HG02852 (cell line): ENCODE measurements around the gene ATP6V1B1.

Source experiments
- ATAC-seq: cut with Tn5 transposase; IDR thresholded peaks from one replicate; pipeline ENCODE4 v1.9.1; 2021; ENCODE audit warnings: mild to moderate bottlenecking, moderate library complexity; ENCODE audit not compliant: unreplicated experiment

ATP6V1B1 gene

DNA sequence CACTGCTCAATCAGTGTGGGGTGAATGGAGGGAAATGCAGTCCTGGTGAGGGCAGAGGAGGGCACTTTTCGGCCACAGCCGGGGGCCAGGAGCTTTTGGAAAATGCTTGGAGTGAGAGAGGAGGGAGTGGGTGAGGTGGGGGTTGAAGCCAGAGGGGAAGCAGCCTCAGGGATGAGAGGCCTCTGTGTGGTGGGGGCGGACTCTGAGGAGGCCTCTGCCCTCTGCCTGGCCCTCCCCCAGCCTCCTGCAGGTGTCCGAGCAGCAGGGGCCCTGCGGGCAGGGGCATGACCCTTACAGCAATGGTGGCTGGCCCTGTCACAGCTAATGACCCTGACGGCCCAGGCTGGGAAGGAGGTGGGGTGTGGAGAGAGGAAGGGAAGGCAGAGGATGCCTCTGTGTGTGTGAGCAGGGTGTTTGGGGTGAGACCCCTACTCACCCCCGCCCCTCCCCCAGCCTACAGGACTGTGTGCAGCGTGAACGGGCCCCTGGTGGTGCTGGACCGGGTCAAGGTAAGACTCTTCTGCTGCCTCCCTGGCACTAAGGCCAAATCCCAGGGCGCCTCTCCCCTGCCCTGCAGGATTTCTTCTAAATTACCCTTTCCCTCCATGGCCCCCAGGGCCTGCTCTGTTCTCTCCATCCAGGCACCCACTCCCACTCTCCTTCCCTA is 7.6 kb downstream of the ATP6V1B1 start:
- no peak for ATAC-seq

DNA sequence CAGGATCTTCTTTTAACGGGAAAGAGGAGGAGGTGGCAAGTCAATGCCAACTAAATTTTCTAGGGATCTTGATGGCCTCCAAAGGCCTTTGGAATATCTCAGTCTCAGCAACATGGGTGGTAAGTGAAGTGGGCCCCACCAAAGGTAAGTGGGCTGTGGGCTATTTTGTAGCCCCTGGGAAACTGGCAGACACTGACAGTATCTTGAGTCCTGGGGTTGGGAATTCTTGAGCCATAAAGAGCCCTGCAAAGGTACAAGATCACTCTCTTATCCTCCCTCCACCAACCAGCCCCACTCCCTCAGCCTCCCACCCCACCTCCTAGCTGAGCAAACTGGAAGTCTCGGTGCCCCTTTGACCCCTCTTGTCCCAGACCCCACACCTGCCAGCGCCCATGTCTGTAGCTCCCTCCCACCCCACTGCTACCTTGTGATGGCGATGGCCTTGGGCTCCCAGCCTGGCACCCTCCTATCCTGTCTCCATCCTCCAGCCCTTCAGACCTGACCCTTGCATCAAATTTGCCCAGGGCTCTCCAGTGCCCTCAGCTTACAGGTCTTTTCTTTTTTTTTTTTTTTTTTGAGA is 8.5 kb downstream of the ATP6V1B1 start:
- ATAC-seq, result no peak

DNA sequence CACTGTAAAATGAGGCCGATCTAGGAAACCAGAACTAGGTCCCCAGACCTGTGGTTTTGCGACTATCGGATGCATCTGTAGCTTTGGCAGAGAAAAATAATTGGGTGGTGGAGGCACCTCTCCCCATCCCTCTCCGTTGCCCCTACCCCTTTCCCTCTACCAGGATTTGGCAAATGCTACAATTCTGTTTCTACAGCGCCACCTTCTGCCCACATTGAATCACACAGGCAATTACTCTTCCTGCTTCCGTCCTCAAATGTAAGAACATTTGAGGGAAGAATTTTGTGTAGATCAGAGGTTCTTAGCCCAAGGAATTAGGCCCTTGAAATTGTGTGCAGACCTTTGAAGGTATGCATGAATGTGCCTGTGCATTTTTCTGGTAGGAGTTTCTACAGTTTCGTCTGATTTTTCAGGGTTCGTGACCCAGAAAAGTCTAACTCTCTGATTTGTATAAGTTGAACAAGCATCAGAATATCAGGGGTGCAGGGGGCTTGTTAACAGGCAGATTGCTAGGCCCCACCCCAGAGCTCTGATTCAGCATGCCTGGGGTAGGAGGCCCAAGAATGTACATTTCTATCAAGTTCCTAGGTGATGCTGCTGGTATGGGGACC is 11.2 kb downstream of the ATP6V1B1 start:
- no peak for ATAC-seq

DNA sequence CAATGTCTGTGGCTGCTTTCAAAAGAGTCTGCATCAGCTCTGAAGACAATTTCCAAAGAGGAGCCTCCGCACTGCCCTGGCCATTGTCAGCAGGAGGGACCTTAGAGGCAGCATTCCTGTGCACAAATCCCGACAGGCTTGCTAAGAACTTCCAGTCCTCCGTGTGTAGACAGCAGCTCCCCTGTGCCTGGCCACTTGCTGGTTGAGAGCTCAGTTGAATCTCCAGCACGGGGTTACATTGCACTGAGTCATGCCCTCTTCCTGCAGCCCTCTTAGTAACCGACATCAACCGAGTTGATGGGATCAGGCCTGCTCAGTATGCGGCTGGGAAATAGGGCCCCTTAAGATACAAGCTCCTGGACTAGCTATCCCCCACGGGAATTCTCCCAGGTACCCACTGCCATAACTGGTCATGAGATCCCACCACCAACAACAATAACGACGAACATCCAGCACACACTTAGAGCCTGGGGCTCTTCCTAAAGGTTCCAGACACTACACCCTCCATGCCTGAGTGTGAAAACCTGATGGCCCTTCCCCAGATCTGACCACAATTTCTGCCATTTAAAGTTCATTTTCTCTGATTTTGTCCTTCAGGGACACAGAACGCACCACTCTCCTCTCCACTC is 12.0 kb downstream of the ATP6V1B1 start:
- no peak for ATAC-seq

DNA sequence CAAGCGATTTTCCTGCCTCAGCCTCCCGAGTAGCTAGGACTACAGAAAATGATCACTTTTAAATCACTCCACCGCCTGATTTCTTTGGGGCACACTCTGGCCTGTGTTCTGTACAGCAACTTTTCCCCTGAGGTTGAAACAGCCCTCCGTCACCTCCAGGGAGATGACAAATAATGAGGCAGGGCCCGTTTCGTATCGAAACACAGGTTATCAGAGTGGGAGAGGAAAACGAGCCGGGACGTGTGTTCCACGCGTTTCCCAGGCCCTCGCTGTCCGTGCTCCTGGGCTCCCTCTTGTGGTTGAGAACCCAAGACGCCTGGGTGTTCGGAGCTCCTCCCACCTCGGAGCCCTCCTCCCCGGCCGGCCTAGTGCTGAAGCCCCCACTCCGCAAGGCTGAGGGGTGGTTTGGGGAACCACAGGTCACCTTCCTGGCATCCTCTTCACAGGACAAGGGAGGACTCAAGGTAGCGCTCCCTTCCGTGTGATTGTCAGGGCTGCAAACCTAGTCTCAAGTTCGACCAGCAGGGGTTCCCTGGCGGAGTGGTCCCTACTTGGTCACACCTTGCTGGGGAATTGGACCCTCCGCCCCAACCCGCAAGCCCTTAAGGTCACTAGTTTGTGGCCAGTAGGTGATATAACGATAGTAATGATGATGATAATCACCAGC is 12.8 kb downstream of the ATP6V1B1 start:
- peak; percentile 82 for ATAC-seq

DNA sequence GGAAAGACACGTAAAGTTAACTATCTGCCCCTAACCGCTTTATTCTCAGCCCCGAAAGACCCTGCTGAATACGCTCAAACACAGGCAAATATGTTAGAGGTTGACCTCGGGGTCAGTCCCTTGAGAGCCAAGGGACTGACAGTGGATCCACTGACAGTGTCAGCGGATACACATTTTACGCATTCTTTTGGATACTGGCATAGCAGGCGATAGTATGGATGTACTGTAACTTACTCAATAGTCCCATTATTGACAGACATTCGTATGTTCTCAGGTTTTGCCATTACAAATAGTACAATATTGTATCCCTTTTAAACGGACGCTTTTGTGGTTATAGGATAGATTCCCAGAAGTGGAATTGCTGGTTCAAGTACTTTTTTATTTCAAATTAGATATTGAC is 13.4 kb downstream of the ATP6V1B1 start:
- no peak for ATAC-seq

DNA sequence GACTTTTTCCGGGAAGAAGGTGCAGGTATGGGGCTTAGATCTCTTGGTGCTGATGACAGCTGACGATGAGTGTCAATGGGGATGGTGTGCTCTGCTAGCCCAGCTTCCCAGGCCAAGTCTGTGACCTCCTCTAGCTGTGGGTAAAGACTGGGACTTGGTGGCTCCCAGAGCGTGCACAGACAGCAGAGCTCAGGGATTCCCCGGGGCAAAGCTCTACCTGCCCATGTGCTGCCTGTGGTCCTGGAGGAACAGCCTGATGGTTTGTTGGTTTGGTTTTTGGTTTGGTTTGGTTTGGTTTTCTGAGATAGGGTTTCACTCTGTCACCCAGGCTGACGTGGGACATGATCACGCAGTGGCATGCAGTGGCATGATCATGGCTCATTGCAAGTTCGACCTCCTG is 19.2 kb downstream of the ATP6V1B1 start:
- no peak for ATAC-seq

DNA sequence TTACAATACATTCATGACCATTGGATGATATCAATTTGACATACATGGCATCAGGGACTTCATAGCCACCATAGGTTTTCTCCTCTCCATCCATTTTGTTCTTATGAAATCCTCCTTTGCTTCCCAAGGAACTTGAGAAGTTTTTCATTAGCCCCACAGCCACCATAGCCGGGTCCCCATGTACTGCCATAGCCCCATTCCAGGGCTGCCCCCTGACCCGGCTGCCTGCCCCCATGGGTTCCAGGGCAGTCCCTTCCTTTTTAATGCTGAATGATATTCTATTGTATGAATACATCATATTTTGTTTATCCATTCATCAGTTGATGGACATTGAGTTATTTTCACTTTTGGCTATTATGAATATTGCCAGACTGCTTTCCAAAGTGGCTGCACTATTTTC is 20.4 kb downstream of the ATP6V1B1 start:
- ATAC-seq, result no peak

DNA sequence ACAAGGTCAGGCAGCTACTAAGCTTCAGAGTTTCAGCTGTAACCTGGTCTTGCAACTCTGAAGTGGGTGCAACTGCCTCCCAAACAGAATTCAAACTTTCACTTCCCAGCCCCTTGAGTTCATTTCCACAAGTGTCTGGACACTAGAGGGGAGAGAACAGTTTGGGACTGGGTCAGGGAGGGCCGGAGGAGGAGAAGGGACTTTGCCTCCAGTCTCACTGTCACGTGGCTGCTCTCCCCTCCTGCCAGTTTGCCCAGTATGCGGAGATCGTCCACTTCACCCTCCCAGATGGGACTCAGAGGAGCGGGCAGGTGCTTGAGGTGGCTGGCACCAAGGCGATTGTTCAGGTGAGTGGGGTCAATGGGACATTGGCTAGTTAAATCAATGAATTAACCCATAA is 22.1 kb downstream of the ATP6V1B1 start:
- ATAC-seq, result no peak

DNA sequence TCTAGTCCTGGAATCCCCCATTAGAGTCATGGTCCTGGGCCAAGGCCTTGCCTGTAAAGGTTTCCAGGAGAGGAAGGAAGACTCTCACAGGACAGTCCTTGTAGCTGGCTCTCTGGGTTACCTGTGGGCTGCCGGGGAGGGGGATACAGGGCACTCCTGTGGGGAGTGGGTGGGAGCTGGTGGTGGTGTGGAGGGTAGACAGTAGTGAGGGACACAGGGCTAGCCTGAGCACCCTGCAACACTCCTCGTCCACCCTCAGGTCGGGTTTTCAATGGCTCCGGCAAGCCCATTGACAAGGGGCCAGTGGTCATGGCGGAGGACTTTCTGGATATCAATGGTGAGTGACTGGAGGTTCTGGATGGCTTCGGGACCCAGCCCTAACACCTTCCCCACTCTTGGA is 23.1 kb downstream of the ATP6V1B1 start:
- ATAC-seq, result no peak

DNA sequence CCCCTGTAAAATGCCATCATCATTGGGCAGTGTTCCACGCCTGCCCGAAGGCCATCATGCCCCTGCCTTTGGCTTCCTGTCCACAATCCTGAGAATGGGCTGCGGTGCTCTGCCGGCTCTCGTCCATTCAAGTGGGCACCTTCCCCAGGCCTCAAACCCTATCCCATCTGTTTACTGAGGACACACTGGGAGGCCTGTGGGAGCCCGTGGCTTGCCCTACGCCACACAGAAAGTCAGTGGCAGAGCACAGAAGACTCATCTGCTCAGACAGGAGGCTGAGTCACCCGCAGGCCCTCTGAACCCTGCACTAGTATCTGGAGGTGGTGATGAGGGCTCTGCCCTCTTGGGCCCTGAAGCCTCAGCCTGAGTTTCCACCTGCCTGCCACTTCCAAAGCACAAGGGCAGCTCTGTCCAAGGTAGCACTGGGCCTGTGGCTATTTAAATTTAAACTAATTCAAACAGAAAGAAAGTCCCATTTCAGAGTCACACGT is 23.6 kb downstream of the ATP6V1B1 start:
- no peak for ATAC-seq

DNA sequence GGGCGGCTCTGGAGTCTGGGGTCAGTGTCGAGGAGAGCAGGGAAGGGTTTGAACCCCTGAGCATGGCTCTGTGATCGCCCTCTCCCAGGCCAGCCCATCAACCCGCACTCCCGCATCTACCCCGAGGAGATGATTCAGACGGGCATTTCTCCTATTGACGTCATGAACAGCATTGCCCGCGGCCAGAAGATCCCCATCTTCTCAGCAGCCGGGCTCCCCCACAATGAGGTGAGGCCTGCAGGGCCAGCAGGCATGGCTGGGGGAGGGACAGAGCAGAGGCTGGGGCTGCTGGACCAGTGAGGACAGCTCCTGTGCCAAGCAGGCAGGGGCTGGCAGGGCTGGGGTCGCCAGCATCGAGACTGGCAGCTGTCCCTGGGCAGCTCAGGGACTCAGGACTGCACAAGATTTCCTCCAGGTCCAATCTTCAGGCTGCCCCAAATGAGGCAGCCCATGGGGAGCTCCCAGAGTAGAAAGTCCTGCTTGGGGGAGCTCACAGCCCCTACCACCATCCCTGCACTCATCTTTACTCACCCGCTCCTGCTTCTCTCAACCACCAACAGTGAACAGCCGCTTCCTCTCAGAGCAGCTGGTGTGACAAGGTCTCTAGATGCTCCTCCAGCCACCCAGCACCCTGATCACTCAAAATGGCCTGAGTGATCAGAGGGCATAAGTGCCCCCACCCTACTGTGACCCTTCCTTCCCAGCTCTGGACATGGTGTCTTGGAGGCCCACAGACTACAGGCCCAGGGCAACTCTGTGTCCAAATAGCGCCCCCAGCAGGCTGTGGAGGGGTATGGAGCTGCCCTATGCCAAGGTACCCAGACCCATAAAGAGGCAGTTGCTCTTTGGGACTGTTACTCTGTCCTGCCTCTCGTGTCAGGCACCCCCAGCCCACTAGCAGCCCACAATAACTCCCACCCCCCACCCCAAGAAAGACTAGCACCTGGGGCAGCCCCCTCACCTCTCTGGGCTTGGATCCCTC is 24.4 kb downstream of the ATP6V1B1 start:
- no peak for ATAC-seq

DNA sequence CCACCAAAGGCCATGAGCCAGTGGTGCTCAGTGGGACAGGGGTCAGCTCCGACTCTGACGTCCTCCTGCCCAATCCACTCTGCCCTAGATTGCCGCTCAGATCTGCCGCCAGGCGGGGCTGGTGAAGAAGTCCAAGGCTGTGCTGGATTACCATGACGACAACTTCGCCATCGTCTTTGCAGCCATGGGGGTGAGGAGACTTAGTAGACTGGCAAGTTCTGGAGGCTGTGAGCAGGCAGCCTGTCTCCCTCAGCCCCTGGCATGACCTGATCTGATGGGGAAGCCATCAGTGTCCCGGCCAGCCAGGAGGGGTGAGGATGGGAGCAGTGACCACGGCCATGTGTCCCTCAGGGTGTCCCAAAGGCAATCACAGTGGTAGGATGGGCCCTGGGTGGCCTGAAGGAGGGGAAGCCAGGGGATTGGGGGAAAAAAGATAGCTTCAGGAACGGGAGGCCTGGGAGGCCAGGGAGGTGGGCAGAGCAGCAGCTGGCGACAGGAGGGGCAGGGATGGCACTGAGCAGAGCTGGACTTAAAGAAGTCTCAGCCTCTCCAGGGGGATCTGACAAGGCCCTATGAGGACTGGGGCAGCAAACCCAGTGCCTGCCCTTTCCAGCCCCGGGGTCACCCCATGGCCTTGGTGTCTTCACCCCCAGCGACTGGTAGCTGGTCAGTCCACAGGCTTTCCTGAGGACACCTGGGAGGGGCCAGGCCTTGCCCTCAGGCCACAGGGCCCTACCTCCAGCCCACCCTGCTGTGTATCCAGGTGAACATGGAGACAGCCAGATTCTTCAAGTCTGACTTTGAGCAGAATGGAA is 25.3 kb downstream of the ATP6V1B1 start:
- no peak for ATAC-seq

DNA sequence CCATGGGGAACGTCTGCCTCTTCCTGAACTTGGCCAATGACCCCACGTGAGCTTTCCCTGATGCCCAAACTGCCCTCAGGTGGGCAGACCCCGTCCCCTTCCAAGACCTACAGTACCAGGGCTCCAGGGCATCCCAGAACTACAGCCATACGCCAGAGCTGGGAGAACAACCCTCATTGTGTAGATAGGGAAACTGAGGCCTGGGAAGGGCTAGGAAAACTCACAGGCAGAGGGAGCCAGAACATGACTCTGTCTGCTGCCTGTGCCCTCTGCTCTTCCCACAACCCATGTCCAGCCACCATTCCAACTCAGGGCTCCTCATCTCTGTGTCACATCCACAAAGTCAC is 25.9 kb downstream of the ATP6V1B1 start:
- ATAC-seq, result no peak

DNA sequence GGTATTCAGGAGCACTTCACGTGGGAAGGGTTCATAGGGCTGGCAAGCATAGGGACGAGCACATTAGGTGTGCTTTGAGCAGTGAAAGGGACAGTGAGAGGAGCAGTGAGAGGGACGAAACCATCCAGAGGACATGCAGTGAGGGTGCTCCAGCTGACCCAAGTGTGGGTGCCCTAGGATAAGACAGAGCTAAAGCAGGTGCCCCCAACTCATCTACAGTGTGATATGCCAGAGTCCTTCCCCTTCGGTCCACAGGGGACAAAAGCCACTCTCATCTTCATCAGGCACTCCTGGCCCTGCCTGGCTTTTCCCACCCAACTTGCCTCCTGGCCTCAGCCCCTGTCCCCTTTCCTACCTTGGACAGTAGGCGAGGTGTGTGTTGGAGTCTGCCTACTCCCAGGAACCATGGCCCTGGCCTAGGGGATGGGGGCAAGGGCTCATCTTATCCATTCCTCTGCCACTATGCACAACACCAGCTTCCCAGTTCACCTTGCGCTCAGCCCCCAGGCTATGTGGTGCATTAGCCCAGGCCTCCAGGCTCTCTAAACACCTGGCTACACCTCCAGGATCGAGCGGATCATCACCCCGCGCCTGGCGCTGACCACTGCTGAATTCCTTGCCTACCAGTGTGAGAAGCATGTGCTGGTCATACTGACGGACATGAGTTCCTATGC is 26.6 kb downstream of the ATP6V1B1 start:
- ATAC-seq, result no peak

DNA sequence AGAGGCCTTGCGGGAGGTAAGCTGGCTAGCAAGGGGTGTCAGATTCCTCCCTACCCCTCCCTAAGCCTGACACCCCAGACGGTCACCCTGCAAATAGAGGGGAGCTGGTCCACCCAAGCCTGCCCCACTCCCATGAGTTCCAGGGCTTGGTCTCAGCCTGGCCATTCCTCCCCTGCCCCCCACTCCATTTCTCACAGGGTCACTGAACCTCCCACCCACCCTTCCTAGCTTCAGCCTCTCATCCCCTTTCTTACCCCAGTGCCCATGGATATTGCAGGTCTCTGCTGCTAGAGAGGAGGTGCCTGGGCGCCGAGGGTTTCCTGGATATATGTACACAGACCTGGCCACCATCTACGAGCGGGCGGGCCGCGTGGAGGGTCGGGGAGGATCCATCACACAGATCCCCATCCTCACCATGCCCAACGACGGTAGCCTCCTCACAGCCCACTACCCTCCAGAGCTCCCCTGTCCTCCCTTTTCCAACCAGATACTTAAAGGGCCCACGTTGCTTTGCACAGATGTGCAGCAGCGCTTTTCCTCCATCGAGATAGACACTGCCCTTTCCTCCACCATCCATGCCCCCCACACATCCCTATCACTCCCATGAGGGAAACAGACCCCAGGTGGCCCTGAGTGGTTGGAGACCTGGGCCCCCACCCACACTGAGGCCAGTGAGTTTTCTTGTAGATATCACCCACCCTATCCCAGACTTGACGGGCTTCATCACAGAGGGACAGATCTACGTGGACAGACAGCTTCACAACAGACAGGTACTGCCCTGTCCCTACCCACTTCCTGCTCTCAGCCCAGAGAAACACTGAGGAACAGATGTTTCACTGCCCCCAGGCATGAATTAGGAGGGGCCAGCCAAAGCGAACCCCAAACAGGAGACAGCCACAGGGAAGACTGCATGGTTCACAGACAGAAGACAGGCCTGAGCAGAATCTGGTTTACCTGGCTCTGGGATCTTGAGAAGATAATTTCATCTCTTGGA is 27.5 kb downstream of the ATP6V1B1 start:
- ATAC-seq, result no peak

DNA sequence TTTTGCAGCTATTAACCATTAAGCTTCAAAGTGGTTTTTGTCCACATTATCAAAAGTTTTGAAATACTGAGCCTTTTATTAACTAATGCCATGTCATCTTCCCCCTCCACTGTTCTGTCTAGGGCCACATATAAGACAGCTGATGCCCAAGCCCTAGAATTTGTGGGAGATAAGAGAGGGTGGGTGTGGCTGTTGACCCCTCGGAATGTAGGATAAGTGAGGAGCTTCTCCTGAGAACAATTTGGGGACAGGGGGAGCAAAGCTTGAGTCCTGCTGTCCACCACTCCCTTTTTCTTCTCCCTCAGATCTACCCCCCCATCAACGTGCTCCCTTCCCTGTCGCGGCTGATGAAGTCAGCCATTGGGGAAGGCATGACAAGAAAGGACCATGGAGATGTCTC is 28.4 kb downstream of the ATP6V1B1 start:
- ATAC-seq, result no peak
